MM.1S (cell line): ENCODE measurements around the gene MIEN1.

Source experiments
- EZH2 ChIP-seq: fragments of 300-600 bp; sonication (generic); optimal IDR thresholded peaks from 2 replicates; pipeline ENCODE3; 2017; ENCODE audit warnings: low read depth, mild to moderate bottlenecking, antibody characterized with exemption, low read length, mixed read lengths
- TF ChIP-seq, protein P1 (sequence below): fragments of 300-600 bp; sonication (generic); IDR thresholded peaks from 2 replicates; pipeline ENCODE4 v1.5.1; 2016; ENCODE audit warnings: antibody characterized with exemption, low read length, mixed read lengths

DNA sequence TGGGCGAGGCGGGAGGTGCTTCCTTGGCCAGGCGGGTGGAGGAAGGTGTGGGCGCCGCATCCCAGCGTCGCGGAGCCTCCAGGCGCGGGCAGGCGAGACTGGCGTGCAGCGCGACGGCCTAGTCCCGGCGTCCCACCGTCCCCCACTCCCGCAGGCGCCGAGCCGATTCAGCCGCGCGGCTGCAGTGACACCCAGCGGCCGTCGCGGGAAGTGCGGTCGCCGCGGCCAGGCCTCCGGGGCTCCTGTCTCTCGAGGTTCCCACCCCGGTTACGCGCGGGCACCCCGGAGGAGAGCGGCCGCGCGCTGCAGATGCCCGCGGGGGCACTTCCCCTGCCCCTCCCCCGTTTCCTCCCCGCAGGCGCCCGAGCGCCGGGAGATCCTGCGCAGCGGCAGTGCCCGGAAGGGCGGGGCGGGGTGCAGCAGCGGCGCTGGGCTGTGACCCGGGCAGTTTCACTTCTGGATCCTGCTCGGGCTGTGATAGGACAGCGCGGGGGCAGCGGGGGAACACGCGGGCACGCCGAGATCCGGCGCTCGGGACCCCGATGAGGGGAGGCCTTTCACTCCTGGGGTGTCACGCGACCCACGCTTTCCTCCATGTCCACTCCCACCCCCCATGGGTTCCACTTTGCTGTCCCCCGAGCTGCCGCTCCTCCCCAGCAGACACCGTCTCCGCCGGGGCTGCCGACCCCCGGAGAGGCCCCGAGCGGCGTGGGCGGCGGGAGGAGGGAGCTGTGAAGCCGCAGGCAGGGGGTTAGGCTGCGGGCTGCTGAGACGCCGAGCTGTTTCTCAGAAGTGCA lies 24.0 kb upstream of the MIEN1 start:
- TF ChIP-seq, protein P1, sequence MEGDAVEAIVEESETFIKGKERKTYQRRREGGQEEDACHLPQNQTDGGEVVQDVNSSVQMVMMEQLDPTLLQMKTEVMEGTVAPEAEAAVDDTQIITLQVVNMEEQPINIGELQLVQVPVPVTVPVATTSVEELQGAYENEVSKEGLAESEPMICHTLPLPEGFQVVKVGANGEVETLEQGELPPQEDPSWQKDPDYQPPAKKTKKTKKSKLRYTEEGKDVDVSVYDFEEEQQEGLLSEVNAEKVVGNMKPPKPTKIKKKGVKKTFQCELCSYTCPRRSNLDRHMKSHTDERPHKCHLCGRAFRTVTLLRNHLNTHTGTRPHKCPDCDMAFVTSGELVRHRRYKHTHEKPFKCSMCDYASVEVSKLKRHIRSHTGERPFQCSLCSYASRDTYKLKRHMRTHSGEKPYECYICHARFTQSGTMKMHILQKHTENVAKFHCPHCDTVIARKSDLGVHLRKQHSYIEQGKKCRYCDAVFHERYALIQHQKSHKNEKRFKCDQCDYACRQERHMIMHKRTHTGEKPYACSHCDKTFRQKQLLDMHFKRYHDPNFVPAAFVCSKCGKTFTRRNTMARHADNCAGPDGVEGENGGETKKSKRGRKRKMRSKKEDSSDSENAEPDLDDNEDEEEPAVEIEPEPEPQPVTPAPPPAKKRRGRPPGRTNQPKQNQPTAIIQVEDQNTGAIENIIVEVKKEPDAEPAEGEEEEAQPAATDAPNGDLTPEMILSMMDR: peak; percentile 72
- no peak for TF ChIP-seq EZH2
